Esophagus squamous epithelium (tissue), 5 donors: ENCODE data around the gene TRMT10C. TPM values are rescaled to one million over a fixed set of nuclear protein-coding genes. Genes with fewer than 3 reads are reported as not detected.

Experiments used
- DNase-seq: peaks from one replicate; lab custom pipeline; 2025; lab: John Stamatoyannopoulos, UW
- H3K27ac ChIP-seq, 4 donors: fragments of 200-600 bp; sonication (generic); one replicate each; pipeline ENCODE4 v1.5.1; 2016 to 2019; ENCODE audit warnings: mild to moderate bottlenecking in 1 of 4
- H3K27me3 ChIP-seq, 4 donors: fragments of 200-600 bp; sonication (generic); 1 replicate in 3 of 4; 2 replicates in 1 of 4; pipeline versions ENCODE4 v1.5.1 to v1.6.0; 2017 to 2021; ENCODE audit warnings: antibody characterized with exemption in 1 of 4
- H3K36me3 ChIP-seq, 3 donors: fragments of 200-600 bp; sonication (generic); one replicate each; pipeline ENCODE4 v1.5.1; 2016 to 2019
- H3K4me1 ChIP-seq, 3 donors: fragments of 200-600 bp; sonication (generic); one replicate each; pipeline ENCODE4 v1.5.1; 2017 to 2019
- H3K4me3 ChIP-seq, 4 donors: fragments of 200-600 bp; sonication (generic); 1 replicate in 3 of 4; 2 replicates in 1 of 4; pipeline ENCODE4 v1.5.1; 2016 to 2019; ENCODE audit warnings: mild to moderate bottlenecking in 2 of 4, moderate library complexity in 1 of 4
- H3K9me3 ChIP-seq, 3 donors: fragments of 200-600 bp; sonication (generic); one replicate each; pipeline ENCODE4 v1.5.1; 2016 to 2019
- POLR2A ChIP-seq, 4 donors: fragments of 450-650 bp; IDR thresholded peaks; one replicate each; pipeline ENCODE4 v1.6.1; 2017; ENCODE audit warnings: antibody characterized with exemption in 4 of 4, mild to moderate bottlenecking in 4 of 4, moderate library complexity in 3 of 4
- WGBS, 2 donors: methylation state at CpG; one replicate each; pipeline ENCODE4 v1.1.5; 2018; 5-methylcytosine and 5-hydroxymethylcytosine counted together
- intact Hi-C: fragments of 100-400 bp; cut with DNase I; formaldehyde crosslinking; loops from one replicate; pipeline ENCODE4 v1.15.0; 2022
- total RNA-seq, 4 donors: library from RNA; depleted of rRNA; stranded (reverse); fragments of >200 nt; gene quantifications; one replicate each; pipeline ENCODE4 v1.1.0, GENCODE V29; 2016
- TF ChIP-seq, protein P1 (sequence below), 6 experiments: fragments of 450-650 bp in 4 of 6; fragments of 200-600 bp in 2 of 6; sonication (generic) in 2 of 6; IDR thresholded peaks; one replicate each; pipeline ENCODE4 v1.5.1; 2016 to 2019; ENCODE audit warnings: antibody characterized with exemption in 6 of 6, mild to moderate bottlenecking in 4 of 6, moderate library complexity in 4 of 6
- donor health status: DM: yes; HTN: yes; CAD: no.

The TRMT10C gene
- total RNA-seq, 4 donors from 2014 or later: 15.3 to 32.8 (median 27.7) TPM

DNA sequence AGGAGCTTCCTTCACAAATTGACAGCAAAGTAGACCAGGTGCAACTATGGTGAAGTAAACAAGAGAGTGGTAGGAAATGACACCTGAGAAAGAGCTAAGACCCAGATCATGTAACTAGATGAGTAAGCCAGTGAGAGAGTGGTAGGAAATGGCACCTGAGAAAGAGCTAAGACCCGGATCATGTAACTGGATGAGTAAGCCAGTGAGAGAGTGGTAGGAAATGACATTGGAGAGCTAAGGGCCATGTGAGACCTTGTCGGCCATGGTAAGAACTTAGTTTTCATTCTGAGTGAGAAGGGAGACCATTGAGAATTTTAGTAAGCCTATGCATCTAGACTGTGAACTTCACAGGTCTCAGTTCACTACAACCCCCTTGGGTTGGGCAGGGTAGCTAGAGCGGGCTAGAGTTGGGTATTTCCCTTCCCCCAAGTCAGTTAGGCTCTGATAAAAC, 43.2 kb upstream of the TRMT10C start:
- Histone ChIP-seq H3K27ac (peak overlapping the region in 1 of 4 donors; percentile 25), H3K4me3 (no peak overlapping the region), H3K4me1 (peaks cover 0 to 27% (median 0%) of the 10 kb centered on the region in 3 donors), H3K27me3 (peaks cover 0 to 11% (median 0%) of the 10 kb centered on the region in 4 donors), H3K36me3 (no peaks in the 10 kb centered on the region), H3K9me3 (no peaks in the 10 kb centered on the region)
- intact Hi-C loops: no loop called here
- WGBS, 2 donors: 47 to 62% methylated on average over 3 of the region's 3 CpGs
- TF ChIP-seq, protein P1, sequence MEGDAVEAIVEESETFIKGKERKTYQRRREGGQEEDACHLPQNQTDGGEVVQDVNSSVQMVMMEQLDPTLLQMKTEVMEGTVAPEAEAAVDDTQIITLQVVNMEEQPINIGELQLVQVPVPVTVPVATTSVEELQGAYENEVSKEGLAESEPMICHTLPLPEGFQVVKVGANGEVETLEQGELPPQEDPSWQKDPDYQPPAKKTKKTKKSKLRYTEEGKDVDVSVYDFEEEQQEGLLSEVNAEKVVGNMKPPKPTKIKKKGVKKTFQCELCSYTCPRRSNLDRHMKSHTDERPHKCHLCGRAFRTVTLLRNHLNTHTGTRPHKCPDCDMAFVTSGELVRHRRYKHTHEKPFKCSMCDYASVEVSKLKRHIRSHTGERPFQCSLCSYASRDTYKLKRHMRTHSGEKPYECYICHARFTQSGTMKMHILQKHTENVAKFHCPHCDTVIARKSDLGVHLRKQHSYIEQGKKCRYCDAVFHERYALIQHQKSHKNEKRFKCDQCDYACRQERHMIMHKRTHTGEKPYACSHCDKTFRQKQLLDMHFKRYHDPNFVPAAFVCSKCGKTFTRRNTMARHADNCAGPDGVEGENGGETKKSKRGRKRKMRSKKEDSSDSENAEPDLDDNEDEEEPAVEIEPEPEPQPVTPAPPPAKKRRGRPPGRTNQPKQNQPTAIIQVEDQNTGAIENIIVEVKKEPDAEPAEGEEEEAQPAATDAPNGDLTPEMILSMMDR (IDR thresholded peaks at IDR 0.05): no peak
- no peak for TF ChIP-seq POLR2A (IDR thresholded peaks at IDR 0.05)
- no peak for DNase-seq

DNA sequence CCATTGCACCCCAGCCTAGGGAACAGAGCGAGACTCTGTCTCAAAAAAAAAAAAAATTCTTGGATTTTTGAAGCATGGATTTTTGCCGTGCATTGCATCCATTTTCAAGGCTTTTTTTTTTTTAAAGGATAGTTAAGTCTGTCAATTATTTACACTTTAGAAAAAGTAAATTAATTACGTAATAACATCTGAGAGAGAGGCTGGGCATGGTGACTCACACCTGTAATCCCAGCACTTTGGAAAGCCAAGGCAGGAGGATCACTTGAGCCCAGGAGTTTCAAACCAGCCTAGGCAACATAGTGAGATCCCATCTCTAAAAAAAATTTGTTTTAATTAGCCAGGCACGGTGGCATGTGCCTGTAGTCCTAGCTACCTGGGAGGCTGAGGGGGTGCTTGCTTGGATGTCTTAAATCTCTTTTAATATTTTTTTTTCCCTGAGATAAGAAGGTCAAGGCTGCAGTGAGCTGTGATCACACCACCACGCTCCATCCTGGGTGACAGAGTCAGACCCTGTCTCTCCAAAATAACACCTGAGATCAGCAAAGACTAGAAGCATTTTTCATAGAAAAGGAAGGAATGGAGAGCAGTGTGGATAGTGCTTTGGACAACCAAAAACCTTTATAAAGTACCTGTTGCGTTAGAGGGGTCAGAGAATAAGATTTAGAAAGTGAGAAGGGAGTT, 41.8 kb upstream of the TRMT10C start:
- intact Hi-C loops: no loop called here

DNA sequence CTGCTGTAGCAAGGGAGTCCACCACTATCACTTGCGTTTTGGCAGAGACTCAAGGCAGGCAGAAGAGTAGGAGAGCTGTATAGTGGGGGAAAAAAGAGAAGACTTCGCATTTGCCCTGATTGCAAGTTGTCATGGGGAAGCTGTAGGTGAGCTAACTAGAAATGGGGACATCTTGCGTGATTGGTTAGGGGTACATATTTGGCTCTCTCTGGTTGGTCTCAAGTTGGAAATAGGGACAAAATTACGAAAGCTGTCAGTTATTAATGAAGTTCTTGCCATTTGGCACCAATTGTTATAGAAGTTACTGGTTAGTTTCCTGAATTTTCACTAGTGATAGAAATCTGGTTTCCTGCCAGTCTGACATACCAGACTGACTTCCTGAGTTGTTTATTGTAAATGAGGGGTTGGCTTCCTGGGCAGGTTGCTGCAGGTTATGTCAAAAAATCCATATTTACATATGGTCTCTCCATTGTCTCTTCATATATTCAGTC, 40.4 kb upstream of the TRMT10C start:
- H3K9me3 ChIP-seq: no peaks in the 10 kb centered on the region
- H3K27me3 ChIP-seq: peaks cover 0 to 11% (median 0%) of the 10 kb centered on the region in 4 donors
- TF ChIP-seq, protein P1 (IDR thresholded peaks at IDR 0.05): no peak
- TF ChIP-seq POLR2A (IDR thresholded peaks at IDR 0.05): no peak
- WGBS, 2 donors: 26 to 41% methylated on average over 4 of the region's 4 CpGs
- intact Hi-C loops: no loop called here
- H3K4me3 ChIP-seq: no peak overlapping the region
- H3K36me3 ChIP-seq: no peaks in the 10 kb centered on the region
- DNase-seq: no peak
- peaks cover 0 to 20% (median 0%) of the 10 kb centered on the region in 3 donors for H3K4me1 ChIP-seq
- no peak overlapping the region for H3K27ac ChIP-seq

More for the DNA sequence above, 41.8 kb upstream of the TRMT10C start:
- H3K9me3 ChIP-seq: no peaks in the 10 kb centered on the region
- H3K27ac ChIP-seq: no peak overlapping the region
- peaks cover 0 to 20% (median 0%) of the 10 kb centered on the region in 3 donors for H3K4me1 ChIP-seq
- no peaks in the 10 kb centered on the region for H3K36me3 ChIP-seq
- no peak for DNase-seq
- peaks cover 0 to 11% (median 0%) of the 10 kb centered on the region in 4 donors for H3K27me3 ChIP-seq
- no peak overlapping the region for H3K4me3 ChIP-seq
- TF ChIP-seq, protein P1 (IDR thresholded peaks at IDR 0.05): no peak
- no peak for TF ChIP-seq POLR2A (IDR thresholded peaks at IDR 0.05)
- WGBS, 2 donors: 74 to 76% methylated on average over 6 of the region's 6 CpGs

DNA sequence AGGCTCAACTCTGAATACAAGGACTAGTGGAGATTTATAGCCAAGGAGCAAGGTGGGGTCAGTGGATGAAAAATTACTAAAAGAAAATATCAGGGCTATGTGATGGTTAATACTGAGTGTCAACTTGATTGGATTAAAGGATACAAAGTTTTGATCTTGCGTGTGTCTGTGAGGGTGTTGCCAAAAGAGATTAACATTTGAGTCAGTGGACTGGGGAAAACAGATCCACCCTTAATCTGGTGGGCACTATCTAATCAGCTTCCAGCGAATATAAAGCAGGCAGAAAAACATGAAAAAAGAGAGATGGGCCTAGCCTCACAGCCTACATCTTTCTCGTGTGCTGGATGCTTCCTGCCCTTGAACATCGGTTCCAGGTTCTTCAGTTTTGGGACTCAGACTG, 34.2 kb upstream of the TRMT10C start:
- intact Hi-C loops: no loop called here
- Histone ChIP-seq H3K36me3 (no peaks in the 10 kb centered on the region), H3K4me3 (no peak overlapping the region), H3K27ac (no peak overlapping the region), H3K27me3 (no peaks in the 10 kb centered on the region), H3K9me3 (no peaks in the 10 kb centered on the region), H3K4me1 (no peaks in the 10 kb centered on the region)
- 82 to 86% methylated on average over 4 of the region's 4 CpGs for WGBS, 2 donors
- TF ChIP-seq, protein P1 (IDR thresholded peaks at IDR 0.05): no peak
- no peak for TF ChIP-seq POLR2A (IDR thresholded peaks at IDR 0.05)
- DNase-seq: no peak

DNA sequence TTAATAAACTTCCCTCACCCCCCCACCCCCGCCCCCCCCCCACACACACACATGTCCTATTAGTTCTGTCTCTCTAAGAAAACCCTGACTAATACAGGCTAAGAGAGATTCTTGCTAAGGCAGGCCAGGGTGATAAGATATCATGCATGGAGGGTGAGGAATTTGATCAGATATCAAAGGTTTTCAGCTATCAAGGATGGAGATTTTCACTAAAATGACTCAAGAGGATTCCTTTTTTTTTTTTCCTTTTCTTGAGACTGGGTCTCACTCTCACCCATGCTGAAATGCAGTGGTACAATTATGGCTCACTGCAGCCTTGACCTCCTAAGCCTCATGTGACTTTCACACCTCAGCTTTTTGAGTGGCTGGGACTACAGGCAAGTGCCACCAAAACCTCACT, 33.8 kb upstream of the TRMT10C start:
- intact Hi-C loops: no loop called here

More for the DNA sequence above, 33.8 kb upstream of the TRMT10C start:
- no CpG with 5 or more reads among the region's 1 CpG for WGBS, 2 donors
- Histone ChIP-seq H3K4me3 (no peak overlapping the region), H3K9me3 (no peaks in the 10 kb centered on the region), H3K27ac (no peak overlapping the region), H3K27me3 (no peaks in the 10 kb centered on the region), H3K4me1 (no peaks in the 10 kb centered on the region), H3K36me3 (no peaks in the 10 kb centered on the region)
- no peak for DNase-seq
- TF ChIP-seq, protein P1 (IDR thresholded peaks at IDR 0.05): no peak
- TF ChIP-seq POLR2A (IDR thresholded peaks at IDR 0.05): no peak
